HG03139 (cell line): ENCODE data around the gene TMEM178B.

ENCODE experiments used
- ATAC-seq: cut with Tn5 transposase; IDR thresholded peaks from one replicate; pipeline ENCODE4 v1.9.1; 2021; ENCODE audit not compliant: unreplicated experiment

TMEM178B gene

DNA sequence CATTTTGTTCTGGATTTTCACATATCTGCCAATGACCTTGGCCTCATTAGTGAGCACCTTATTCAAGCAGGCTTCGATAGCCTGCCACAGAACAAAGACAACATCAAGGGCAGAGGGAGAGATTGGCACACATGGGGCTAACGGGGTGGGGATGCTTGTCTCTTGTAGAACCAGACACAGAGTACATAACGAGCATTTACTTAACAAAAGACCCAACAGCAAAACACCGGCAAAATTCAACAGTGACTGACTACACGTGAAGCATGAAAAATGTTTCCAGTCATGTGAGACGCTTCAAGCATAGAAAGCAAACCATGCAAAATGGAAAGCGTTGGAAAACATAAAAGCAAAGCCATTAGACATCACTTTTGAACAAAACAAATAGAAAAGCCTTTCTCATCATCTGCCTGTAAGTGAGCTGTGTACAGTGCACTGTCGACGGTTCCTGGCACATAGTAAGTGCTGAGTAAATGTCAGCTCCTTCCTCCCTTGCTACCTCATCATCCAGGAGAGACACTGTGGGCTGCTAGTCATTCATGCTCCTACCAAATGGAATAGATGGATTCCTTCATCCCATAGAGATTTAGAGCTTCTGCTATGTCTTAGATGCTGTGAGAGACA, 342.9 kb downstream of the TMEM178B start:
- no peak for ATAC-seq

DNA sequence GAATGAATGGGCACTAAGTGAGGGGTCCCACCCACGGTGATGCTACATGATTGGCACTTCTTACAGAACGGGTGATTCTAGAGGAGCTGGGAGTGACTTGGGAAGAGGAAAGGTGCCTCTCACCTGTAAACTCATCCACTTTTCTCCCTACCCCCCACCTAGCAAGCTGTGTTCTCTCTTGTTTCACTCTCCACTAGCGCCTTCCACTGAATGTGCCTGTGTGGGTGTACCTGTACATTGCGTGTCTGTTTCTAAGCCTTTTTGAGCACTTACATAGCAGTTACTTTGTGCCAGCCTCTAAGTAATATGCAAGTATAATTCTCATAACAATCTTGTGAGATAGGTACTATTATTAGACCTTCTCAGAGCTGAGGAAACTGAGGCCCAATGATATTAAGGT, 343.6 kb downstream of the TMEM178B start:
- ATAC-seq = no peak

- ATAC-seq = no peak
Observed at GRCh38 chr7:141418066-141418465, 344.2 kb downstream of the TMEM178B start.

DNA sequence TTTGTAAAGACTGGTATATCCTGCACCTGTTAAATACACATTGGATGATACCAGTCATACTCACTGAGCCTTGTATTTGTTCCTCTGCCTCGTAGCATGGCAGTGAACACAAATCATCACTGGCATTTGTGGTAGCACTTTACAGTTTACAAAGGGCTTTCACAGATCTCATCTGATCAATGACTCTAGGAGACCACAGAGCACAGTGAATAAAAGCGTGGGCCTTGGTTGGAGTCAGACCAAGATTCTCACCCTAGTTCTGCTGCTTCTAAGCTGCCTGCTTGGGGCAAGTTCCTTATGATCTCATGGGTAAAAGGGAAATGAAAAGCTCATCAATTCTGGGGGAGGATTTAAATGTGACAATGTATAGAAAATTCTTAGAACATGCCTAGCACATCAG, 347.4 kb downstream of the TMEM178B start:
- ATAC-seq = no peak

GRCh38 chr7:141427134-141427533, 353.3 kb downstream of the TMEM178B start:
- ATAC-seq = no peak

DNA sequence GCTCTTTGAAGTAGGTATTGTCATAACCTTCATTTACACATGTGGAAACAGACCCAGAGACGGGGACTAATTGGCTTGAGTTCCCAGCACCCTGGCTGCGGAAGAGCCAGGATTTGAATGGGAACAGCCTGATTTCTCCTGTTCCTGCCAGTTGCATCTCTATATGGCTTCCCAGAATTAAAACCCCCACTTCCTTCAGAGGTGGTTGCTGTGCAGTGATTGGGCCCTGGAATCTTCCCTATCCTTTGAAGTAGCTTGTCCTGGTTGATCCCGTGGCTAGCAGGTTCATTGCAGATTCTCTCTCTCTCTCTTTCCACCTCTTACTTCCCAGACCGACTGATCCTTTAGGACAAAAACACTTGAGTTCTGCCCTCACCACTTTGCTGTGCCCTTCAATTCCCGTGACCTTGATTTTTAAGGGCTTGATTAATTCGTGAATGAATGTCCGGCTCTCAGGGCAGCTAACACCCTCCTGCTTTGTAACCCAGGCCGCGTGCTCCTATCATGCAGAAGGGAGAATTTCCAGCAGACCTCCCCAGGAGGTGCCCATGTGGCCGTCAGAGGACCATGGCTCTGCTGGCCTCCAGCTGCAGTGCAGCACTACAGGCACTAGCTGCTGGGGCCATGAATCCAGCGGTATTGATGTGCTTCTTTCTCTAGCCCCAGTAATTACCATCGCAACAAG, 356.7 kb downstream of the TMEM178B start:
- ATAC-seq = no peak

- ATAC-seq = no peak
Observed at GRCh38 chr7:141431140-141431479, 357.2 kb downstream of the TMEM178B start.

- ATAC-seq = no peak
Observed at GRCh38 chr7:141431711-141432110, 357.8 kb downstream of the TMEM178B start.

GRCh38 chr7:141433698-141434097, 359.8 kb downstream of the TMEM178B start:
- no peak for ATAC-seq

DNA sequence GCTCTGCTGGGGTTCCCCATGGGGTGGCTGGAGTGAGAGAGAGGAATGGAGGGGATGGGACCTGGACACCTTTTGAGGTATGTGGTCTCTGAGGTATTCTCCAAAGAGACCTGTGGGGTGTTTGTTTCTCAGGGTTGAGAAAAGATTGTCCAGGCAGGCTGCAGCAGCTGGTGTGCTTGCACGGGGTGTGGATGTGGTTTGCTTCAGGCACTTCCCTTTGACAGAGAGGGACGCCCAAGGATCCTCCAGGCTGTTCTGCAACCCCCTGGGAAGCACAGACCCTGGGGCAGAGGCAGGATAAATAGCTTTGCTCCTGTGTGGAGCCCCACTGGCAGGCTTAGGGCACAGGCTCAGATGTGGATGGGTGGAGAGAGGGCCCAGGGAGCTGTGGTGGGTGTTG, 362.3 kb downstream of the TMEM178B start:
- ATAC-seq = no peak

- ATAC-seq = no peak
Observed at GRCh38 chr7:141436575-141437075, 362.8 kb downstream of the TMEM178B start.

GRCh38 chr7:141439164-141439563, 365.3 kb downstream of the TMEM178B start:
- no peak for ATAC-seq

- no peak for ATAC-seq
Observed at GRCh38 chr7:141439776-141440175, 365.9 kb downstream of the TMEM178B start.

GRCh38 chr7:141441837-141442627, 368.2 kb downstream of the TMEM178B start:
- ATAC-seq = no peak

GRCh38 chr7:141442781-141443180, 368.9 kb downstream of the TMEM178B start:
- ATAC-seq = no peak

- no peak for ATAC-seq
Observed at GRCh38 chr7:141444961-141445360, 371.1 kb downstream of the TMEM178B start.

DNA sequence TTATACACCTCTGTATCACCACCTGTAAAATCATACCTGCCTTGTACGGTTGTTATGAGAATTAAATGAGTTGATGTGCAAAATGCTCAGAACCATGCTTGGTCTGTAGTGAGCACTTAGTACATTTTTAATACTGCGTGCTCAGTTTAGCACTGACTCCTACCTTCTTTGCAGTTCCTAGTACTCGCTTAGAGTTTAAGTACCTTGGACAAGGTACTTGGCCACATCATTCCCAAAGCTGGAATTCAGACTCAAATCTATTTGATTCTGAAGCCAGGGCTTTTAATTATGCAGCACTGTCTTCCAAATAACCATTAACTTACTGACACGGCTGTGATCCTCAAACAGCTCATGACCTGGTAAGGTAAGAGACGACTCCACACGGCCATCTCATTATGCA, 377.4 kb downstream of the TMEM178B start:
- ATAC-seq = no peak

GRCh38 chr7:141452911-141453310, 379.0 kb downstream of the TMEM178B start:
- no peak for ATAC-seq

GRCh38 chr7:141454338-141454737, 380.5 kb downstream of the TMEM178B start:
- no peak for ATAC-seq

DNA sequence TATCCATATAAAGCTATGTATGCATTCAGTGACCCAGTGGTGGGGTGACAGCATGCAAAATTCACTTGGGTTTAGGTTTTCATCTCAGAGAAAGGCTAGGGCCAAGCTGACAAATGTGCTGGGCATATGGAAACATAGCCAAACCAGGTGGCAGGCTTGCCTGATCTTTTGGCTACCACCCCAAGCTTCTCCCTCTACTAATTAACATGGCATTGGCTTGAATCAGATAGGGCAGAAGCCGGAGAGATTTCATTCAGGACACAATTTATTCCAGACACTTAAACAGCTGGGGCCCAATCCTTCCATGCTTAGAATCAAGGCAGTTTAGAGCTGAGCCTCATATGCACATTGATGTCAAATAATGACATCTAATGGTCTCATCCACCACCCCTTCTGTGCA, 381.9 kb downstream of the TMEM178B start:
- no peak for ATAC-seq

GRCh38 chr7:141456298-141456697, 382.4 kb downstream of the TMEM178B start:
- ATAC-seq = no peak

GRCh38 chr7:141456711-141457110, 382.8 kb downstream of the TMEM178B start:
- no peak for ATAC-seq
